ENCODE data around the gene PHKA2.
"Not testable (repeated sequence)": the region's sequence is repeated elsewhere in the genome, so short reads cannot be mapped to it uniquely, and the experiment has no call there.

PHKA2 gene

DNA sequence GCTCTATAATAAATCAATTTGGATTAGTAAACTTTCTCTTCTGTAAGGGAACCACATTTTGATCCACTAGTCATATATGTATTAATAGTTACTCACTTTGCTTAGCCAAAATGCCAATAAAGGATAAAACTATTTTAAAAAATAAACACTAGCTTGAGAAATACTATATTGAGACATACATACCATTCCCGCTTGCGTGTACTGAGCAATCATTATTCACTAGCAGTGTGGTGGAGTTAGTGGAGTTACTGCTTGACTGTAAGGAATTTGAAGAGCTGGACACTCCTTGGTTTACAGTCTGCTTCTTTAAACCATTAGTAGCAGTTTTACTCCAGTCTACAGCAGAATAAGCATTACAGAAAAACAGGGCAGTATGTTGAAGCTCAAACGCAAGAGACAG is 10.8 kb upstream of the PHKA2 start:
- no peak overlapping the region for H3K27ac ChIP-seq
- TF ChIP-seq ZFX (IDR thresholded peaks at IDR 0.05; ENCODE audit: borderline replicate concordance), result no peak
- TF ChIP-seq, protein P1, sequence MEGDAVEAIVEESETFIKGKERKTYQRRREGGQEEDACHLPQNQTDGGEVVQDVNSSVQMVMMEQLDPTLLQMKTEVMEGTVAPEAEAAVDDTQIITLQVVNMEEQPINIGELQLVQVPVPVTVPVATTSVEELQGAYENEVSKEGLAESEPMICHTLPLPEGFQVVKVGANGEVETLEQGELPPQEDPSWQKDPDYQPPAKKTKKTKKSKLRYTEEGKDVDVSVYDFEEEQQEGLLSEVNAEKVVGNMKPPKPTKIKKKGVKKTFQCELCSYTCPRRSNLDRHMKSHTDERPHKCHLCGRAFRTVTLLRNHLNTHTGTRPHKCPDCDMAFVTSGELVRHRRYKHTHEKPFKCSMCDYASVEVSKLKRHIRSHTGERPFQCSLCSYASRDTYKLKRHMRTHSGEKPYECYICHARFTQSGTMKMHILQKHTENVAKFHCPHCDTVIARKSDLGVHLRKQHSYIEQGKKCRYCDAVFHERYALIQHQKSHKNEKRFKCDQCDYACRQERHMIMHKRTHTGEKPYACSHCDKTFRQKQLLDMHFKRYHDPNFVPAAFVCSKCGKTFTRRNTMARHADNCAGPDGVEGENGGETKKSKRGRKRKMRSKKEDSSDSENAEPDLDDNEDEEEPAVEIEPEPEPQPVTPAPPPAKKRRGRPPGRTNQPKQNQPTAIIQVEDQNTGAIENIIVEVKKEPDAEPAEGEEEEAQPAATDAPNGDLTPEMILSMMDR (IDR thresholded peaks at IDR 0.05), result no peak

DNA sequence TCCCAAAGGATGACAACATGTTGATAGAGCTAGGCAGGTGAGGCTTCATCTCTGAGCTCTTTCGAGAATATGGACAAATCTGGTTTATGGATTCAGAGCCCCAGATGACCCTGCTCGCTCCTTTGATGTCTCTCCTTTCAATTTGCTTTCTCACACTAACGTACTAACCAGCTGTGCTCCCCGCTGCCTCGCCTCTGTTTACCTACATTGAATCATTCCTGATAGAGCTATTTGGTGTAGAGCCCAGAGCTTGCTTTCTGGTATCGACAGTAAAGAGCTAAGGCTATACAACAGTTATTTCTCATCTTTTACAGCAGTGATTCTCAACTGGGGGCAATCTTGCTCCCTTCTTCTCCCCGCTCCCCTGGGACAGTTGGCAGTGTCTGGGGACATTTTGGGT is 8.9 kb upstream of the PHKA2 start:
- no peak overlapping the region for H3K27ac ChIP-seq
- TF ChIP-seq, protein P1 (IDR thresholded peaks at IDR 0.05), result no peak
- TF ChIP-seq ZFX (IDR thresholded peaks at IDR 0.05; ENCODE audit: borderline replicate concordance), result no peak

DNA sequence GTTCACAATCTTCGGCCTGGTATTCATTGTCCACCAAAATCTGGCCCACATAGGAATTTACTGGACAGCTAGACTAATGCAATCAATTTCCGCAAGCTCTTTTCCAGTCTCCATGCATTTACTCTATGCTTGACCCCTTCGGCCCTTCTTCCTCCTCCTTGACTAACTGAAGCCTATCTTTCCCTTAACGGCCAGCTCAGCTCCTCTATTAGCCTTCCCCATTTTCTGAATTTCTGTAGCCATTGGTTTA is 1.2 kb upstream of the PHKA2 start:
- TF ChIP-seq ZFX (IDR thresholded peaks at IDR 0.05; ENCODE audit: borderline replicate concordance), result no peak
- TF ChIP-seq, protein P1 (IDR thresholded peaks at IDR 0.05), result no peak
- H3K27ac ChIP-seq, result peak overlapping the region; percentile 59; the same call in 1 of the 2 replicates

DNA sequence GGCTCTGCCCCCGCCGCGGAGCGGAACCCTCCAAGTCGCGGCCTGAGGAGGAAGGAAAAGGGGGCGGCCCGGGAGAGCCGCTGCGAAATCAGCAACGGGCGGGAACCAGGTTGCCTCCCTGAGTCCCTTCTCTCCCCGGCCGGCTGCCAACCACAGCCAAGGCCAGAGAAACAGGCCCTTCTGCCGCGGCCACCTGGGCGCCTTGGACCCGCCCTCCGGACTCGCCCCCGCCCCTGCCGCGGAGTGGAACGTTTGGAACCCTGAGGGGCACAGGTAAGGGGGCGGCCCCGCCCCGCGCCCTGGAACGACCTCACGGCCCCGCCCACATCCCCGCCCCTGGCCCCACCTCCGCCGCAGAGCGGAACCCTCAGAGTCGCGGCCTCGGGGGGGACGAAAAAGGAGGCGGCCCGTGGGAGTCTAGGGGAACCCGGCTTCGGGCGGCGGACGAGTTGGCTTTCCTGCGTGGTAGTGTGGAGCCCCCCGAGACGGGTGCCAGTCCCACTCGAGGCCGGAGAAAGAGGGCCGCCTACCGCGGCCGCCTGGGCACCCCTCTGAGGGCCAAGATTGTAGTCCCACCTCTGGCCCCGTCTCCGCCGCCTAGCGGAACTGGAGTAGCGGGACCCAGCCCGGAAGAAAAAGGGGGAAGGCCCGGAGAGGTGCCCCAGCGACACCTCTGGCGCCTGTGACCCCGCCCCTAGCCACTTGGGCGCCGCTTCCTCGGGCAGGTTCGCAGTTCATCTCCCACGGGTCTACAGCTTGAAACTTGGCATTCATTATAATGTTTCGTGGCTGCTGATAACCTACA is 669 bp upstream of the PHKA2 start:
- TF ChIP-seq, protein P1 (IDR thresholded peaks at IDR 0.05), result no peak
- TF ChIP-seq ZFX (IDR thresholded peaks at IDR 0.05; ENCODE audit: borderline replicate concordance), result no peak
- H3K27ac ChIP-seq, result peak overlapping the region; percentile 59

DNA sequence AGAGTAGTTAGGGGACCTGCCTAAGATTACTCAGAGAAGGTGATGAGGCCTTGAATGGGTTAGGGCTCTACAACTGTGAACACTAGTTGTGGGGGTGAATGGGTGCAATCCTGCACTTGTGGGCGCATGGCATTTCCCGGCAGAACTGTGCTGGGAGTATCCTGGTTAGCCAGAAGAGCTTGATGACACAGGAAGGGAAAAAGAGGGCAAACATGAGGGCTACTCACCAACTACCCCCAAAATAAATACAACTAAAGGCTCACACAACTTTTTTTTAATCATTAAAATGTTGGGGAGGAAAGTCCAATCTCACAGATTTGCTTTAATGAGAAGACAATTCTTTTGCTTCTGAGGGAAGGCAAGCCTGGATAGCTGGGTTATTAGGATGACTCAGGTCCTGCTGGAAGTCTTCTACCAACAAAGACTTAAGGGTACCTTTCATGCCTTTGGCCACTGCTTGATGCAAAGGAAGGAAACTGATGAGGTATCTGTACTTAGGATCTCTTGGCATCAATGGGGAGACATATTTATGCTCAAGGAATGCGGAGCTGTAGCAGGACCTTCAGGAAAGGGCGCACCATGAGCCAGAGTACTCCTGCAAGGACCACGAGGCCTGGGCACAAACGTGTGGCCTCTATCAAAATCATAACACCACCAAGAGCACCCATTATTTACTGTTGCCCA is 2.6 kb downstream of the PHKA2 start:
- H3K27ac ChIP-seq, result no peak overlapping the region
- TF ChIP-seq, protein P1 (IDR thresholded peaks at IDR 0.05), result no peak
- TF ChIP-seq ZFX (IDR thresholded peaks at IDR 0.05; ENCODE audit: borderline replicate concordance), result no peak

DNA sequence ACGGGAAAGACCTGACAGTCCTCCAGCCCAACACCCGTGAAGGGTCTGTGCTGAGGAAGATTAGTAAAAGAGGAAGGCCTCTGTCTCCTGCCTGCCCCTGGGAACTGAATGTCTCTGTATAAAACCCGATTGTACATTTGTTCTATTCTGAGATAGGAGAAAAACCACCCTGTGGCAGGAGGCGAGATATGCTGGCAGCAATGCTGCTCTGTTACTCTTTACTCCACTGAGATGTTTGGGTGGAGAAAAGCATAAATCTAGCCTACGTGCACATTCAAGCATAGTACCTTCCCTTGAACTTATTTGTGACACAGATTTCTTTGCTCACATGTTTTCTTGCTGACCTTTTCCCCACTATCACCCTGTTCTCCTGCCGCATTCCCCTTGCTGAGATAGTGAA is 3.7 kb downstream of the PHKA2 start:
- not testable (repeated sequence) for H3K27ac ChIP-seq

DNA sequence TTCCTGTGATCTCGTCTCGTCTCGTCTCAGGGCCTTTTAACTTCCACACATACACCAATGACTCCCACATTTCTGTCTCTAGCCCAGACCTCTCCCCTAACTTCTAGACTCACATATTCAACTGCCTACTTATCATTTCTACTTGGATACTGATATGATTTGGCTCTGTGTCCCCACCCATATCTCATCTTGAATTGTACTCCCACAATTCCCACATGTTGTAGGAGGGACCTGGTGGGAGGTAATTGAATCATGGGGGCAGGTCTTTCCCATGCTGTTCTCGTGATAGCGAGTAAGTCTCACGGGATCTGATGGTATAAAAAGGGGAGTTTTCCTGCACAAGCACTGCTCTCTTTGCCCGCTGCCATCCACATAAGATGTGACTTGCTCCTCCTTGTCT is 8.9 kb downstream of the PHKA2 start:
- no peak for TF ChIP-seq ZFX (IDR thresholded peaks at IDR 0.05; ENCODE audit: borderline replicate concordance)
- TF ChIP-seq, protein P1 (IDR thresholded peaks at IDR 0.05), result no peak
- H3K27ac ChIP-seq, result no peak overlapping the region
